Activated naive CD4-positive, alpha-beta T cell treated with anti-CD3 and anti-CD28 coated beads, Interleukin-2, amount 10 ng/mL, durations not matched to agents 7 days and 5 days (primary cell): ENCODE results near the gene DSCAML1.

ENCODE experiments used
- CTCF ChIA-PET: fragments of 350-600 bp; sonication (Branson Sonifier 250); formaldehyde crosslinking; loops from one replicate; lab custom pipeline; 2021; ENCODE audit warnings: antibody characterized with exemption; lab: Charles Lee
- DNase-seq: peaks from one replicate; pipeline ENCODE4 v3.0.0-alpha.2; 2020
- H3K27ac Mint-ChIP-seq: one replicate; pipeline ENCODE4 v1.8.0; 2021; ENCODE audit warnings: mild to moderate bottlenecking, moderate library complexity, mixed read lengths
- H3K27me3 Mint-ChIP-seq: one replicate; pipeline ENCODE4 v1.8.0; 2021; ENCODE audit warnings: mild to moderate bottlenecking, mixed read lengths
- H3K36me3 Mint-ChIP-seq: one replicate; pipeline ENCODE4 v1.8.0; 2021; ENCODE audit warnings: mixed read lengths
- H3K4me1 Mint-ChIP-seq: one replicate; pipeline ENCODE4 v1.8.0; 2021; ENCODE audit warnings: mixed read lengths
- H3K4me3 Mint-ChIP-seq: one replicate; pipeline ENCODE4 v1.8.0; 2021; ENCODE audit warnings: mild to moderate bottlenecking, moderate library complexity, mixed read lengths
- H3K9me3 Mint-ChIP-seq: one replicate; pipeline ENCODE4 v1.8.0; 2021; ENCODE audit warnings: mixed read lengths

The DSCAML1 gene

GRCh38 chr11:117835576-117835975 is 38.6 kb upstream of the DSCAML1 start:
- Mint-ChIP-seq H3K36me3 (no peaks in the 10 kb centered on the region), H3K27ac (no peak overlapping the region), H3K9me3 (no peaks in the 10 kb centered on the region), H3K4me1 (peaks cover 10% of the 10 kb centered on the region), H3K27me3 (peaks cover 46% of the 10 kb centered on the region), H3K4me3 (no peak overlapping the region)
- CTCF ChIA-PET, result interaction anchor here (1.6 to 6.2 kb wide), 5 partner anchors 8 to 218 kb away, joined by 3 to 34 read pairs (median 8); no protein-coding TSS in a partner anchor
- DNase-seq, result no peak

- CTCF ChIA-PET, result interaction anchor here (1.0 to 6.2 kb wide), 8 partner anchors 8 to 218 kb away, joined by 3 to 34 read pairs (median 8); partner anchors contain the start of gene FXYD2
- Mint-ChIP-seq H3K36me3 (no peaks in the 10 kb centered on the region), H3K27me3 (peaks cover 42% of the 10 kb centered on the region), H3K9me3 (no peaks in the 10 kb centered on the region), H3K27ac (no peak overlapping the region), H3K4me3 (no peak overlapping the region), H3K4me1 (peaks cover 16% of the 10 kb centered on the region)
- no peak for DNase-seq
Observed at GRCh38 chr11:117834838-117835443, 37.9 kb upstream of the DSCAML1 start.

GRCh38 chr11:117834068-117834810 is 37.2 kb upstream of the DSCAML1 start:
- H3K4me1 Mint-ChIP-seq, result peaks cover 21% of the 10 kb centered on the region
- H3K27me3 Mint-ChIP-seq, result peaks cover 42% of the 10 kb centered on the region
- DNase-seq, result no peak
- no peaks in the 10 kb centered on the region for H3K9me3 Mint-ChIP-seq
- CTCF ChIA-PET, result interaction anchor here (0.7 to 6.2 kb wide), 10 partner anchors 9 to 219 kb away, joined by 3 to 34 read pairs (median 6); partner anchors contain the start of gene FXYD2
- no peak overlapping the region for H3K4me3 Mint-ChIP-seq
- no peaks in the 10 kb centered on the region for H3K36me3 Mint-ChIP-seq
- H3K27ac Mint-ChIP-seq, result no peak overlapping the region

GRCh38 chr11:117833401-117833891 is 36.4 kb upstream of the DSCAML1 start:
- Mint-ChIP-seq H3K4me1 (peaks cover 29% of the 10 kb centered on the region), H3K9me3 (no peaks in the 10 kb centered on the region), H3K27ac (no peak overlapping the region), H3K36me3 (no peaks in the 10 kb centered on the region), H3K27me3 (peaks cover 40% of the 10 kb centered on the region), H3K4me3 (no peak overlapping the region)
- DNase-seq, result no peak
- CTCF ChIA-PET, result interaction anchor here (0.7 to 6.2 kb wide), 10 partner anchors 10 to 220 kb away, joined by 3 to 34 read pairs (median 8); no protein-coding TSS in a partner anchor

- CTCF ChIA-PET, result interaction anchor here (0.8 to 6.2 kb wide), 10 partner anchors 9 to 221 kb away, joined by 3 to 34 read pairs (median 6); no protein-coding TSS in a partner anchor
- DNase-seq, result no peak
- Mint-ChIP-seq H3K4me1 (peaks cover 38% of the 10 kb centered on the region), H3K4me3 (no peak overlapping the region), H3K9me3 (no peaks in the 10 kb centered on the region), H3K27ac (no peak overlapping the region), H3K36me3 (no peaks in the 10 kb centered on the region), H3K27me3 (peaks cover 38% of the 10 kb centered on the region)
Observed at GRCh38 chr11:117832511-117832910, 35.5 kb upstream of the DSCAML1 start.

- no peak overlapping the region for H3K27ac Mint-ChIP-seq
- CTCF ChIA-PET, result interaction anchor here (0.8 to 6.2 kb wide), 6 partner anchors 9 to 222 kb away, joined by 3 to 34 read pairs (median 8); no protein-coding TSS in a partner anchor
- H3K27me3 Mint-ChIP-seq, result peaks cover 33% of the 10 kb centered on the region
- H3K9me3 Mint-ChIP-seq, result no peaks in the 10 kb centered on the region
- H3K4me3 Mint-ChIP-seq, result no peak overlapping the region
- H3K4me1 Mint-ChIP-seq, result peaks cover 41% of the 10 kb centered on the region
- no peaks in the 10 kb centered on the region for H3K36me3 Mint-ChIP-seq
- DNase-seq, result no peak
Observed at GRCh38 chr11:117831661-117832415, 34.8 kb upstream of the DSCAML1 start.

GRCh38 chr11:117830674-117831351 is 33.8 kb upstream of the DSCAML1 start:
- CTCF ChIA-PET, result interaction anchor here (6.2 kb wide), 1 partner anchor 116 kb away, joined by 34 read pairs; no protein-coding TSS in a partner anchor
- Mint-ChIP-seq H3K9me3 (no peaks in the 10 kb centered on the region), H3K27me3 (peaks cover 33% of the 10 kb centered on the region), H3K4me1 (peaks cover 43% of the 10 kb centered on the region), H3K27ac (peak overlapping the region; percentile 25), H3K4me3 (no peak overlapping the region), H3K36me3 (no peaks in the 10 kb centered on the region)
- no peak for DNase-seq

GRCh38 chr11:117830072-117830471 is 33.1 kb upstream of the DSCAML1 start:
- Mint-ChIP-seq H3K9me3 (no peaks in the 10 kb centered on the region), H3K4me3 (no peak overlapping the region), H3K4me1 (peaks cover 45% of the 10 kb centered on the region), H3K27me3 (peaks cover 38% of the 10 kb centered on the region), H3K27ac (no peak overlapping the region), H3K36me3 (no peaks in the 10 kb centered on the region)
- DNase-seq, result no peak
- CTCF ChIA-PET, result interaction anchor here (0.7 to 9.5 kb wide), 3 partner anchors 15 to 117 kb away, joined by 3 to 137 read pairs (median 34); no protein-coding TSS in a partner anchor

GRCh38 chr11:117829369-117829725 is 32.3 kb upstream of the DSCAML1 start:
- Mint-ChIP-seq H3K27ac (no peak overlapping the region), H3K36me3 (no peaks in the 10 kb centered on the region), H3K27me3 (peaks cover 44% of the 10 kb centered on the region), H3K4me3 (no peak overlapping the region), H3K9me3 (no peaks in the 10 kb centered on the region), H3K4me1 (peaks cover 52% of the 10 kb centered on the region)
- DNase-seq, result no peak
- CTCF ChIA-PET, result interaction anchor here (0.7 to 9.5 kb wide), 3 partner anchors 14 to 224 kb away, joined by 3 to 137 read pairs (median 4); no protein-coding TSS in a partner anchor

- CTCF ChIA-PET, result interaction anchor here (0.8 to 9.5 kb wide), 9 partner anchors 12 to 226 kb away, joined by 3 to 137 read pairs (median 5); no protein-coding TSS in a partner anchor
- Mint-ChIP-seq H3K4me3 (no peak overlapping the region), H3K27me3 (peaks cover 44% of the 10 kb centered on the region), H3K27ac (peak overlapping the region; percentile 3), H3K4me1 (peaks cover 58% of the 10 kb centered on the region), H3K9me3 (no peaks in the 10 kb centered on the region), H3K36me3 (no peaks in the 10 kb centered on the region)
- DNase-seq, result peak; percentile 76
Observed at GRCh38 chr11:117828611-117829368, 31.8 kb upstream of the DSCAML1 start.

- no peaks in the 10 kb centered on the region for H3K9me3 Mint-ChIP-seq
- H3K27me3 Mint-ChIP-seq, result peaks cover 42% of the 10 kb centered on the region
- H3K36me3 Mint-ChIP-seq, result no peaks in the 10 kb centered on the region
- H3K4me3 Mint-ChIP-seq, result no peak overlapping the region
- peak overlapping the region; percentile 16 for H3K27ac Mint-ChIP-seq
- H3K4me1 Mint-ChIP-seq, result peaks cover 67% of the 10 kb centered on the region
- peak; percentile 43 for DNase-seq
- CTCF ChIA-PET, result interaction anchor here (0.8 to 9.5 kb wide), 11 partner anchors 11 to 227 kb away, joined by 3 to 137 read pairs (median 5); no protein-coding TSS in a partner anchor
Observed at GRCh38 chr11:117827521-117828511, 30.8 kb upstream of the DSCAML1 start.
